Muscle layer of duodenum (tissue), 2 donors: ENCODE measurements around the gene SLMAP.

ENCODE experiments used
- H3K27ac ChIP-seq: one replicate; pipeline ENCODE4 v1.7.0; 2013; ENCODE audit warnings: mild to moderate bottlenecking, low read length
- H3K27me3 ChIP-seq: one replicate; pipeline ENCODE4 v1.7.0; 2013; ENCODE audit warnings: low read depth, mild to moderate bottlenecking, control low read depth, low read length
- H3K36me3 ChIP-seq, 2 donors: one replicate each; pipeline ENCODE4 v1.7.0; 2013; ENCODE audit warnings: low read length in 2 of 2, control low read depth in 1 of 2, mild to moderate bottlenecking in 1 of 2; ENCODE audit not compliant: insufficient read depth in 2 of 2, control insufficient read depth in 1 of 2
- H3K4me1 ChIP-seq, 2 donors: one replicate each; pipeline ENCODE4 v1.7.0; 2013; ENCODE audit warnings: low read length in 2 of 2, mild to moderate bottlenecking in 2 of 2, control low read depth in 1 of 2, moderate library complexity in 1 of 2; ENCODE audit not compliant: insufficient read depth in 2 of 2, control insufficient read depth in 1 of 2
- H3K4me3 ChIP-seq, 2 donors: one replicate each; pipeline ENCODE4 v1.7.0; 2013; ENCODE audit warnings: low read length in 2 of 2, low read depth in 1 of 2, mild to moderate bottlenecking in 1 of 2
- H3K9me3 ChIP-seq, 2 donors: one replicate each; pipeline ENCODE4 v1.7.0; 2013; ENCODE audit warnings: low read length in 2 of 2, control low read depth in 1 of 2, mild to moderate bottlenecking in 1 of 2; ENCODE audit not compliant: control insufficient read depth in 1 of 2
- donor health status: healthy.

SLMAP gene

DNA sequence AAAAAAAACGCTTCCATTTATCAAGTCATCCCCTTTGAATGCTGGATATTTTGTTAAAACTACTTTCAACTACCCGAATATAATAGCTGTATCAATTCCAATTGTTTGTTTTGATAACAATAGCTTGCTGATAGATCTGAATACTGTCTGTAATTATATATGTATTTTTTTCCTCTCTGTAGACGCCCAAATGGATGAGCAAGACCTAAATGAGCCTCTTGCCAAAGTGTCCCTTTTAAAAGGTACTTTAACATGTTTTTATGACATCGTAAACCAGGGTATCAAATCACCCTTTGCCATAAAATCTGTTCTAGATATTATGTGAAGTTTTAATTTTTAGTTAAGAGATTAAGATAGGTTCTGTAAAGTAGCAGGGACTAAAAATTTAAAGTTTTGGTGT lies 140.6 kb downstream of the SLMAP start:
- no peaks in the 10 kb centered on the region for H3K27me3 ChIP-seq
- H3K4me3 ChIP-seq: no peak overlapping the region
- peaks cover 0 to 52% of the 10 kb centered on the region in 2 donors for H3K4me1 ChIP-seq
- peaks cover 13 to 21% of the 10 kb centered on the region in 2 donors for H3K36me3 ChIP-seq
- H3K9me3 ChIP-seq: no peaks in the 10 kb centered on the region
- no peak overlapping the region for H3K27ac ChIP-seq

GRCh38 chr3:57900786-57901185 lies 144.7 kb downstream of the SLMAP start:
- no peak overlapping the region for H3K27ac ChIP-seq
- H3K4me1 ChIP-seq: peaks cover 0 to 57% of the 10 kb centered on the region in 2 donors
- H3K27me3 ChIP-seq: no peaks in the 10 kb centered on the region
- peak overlapping the region in 1 of 2 donors; percentile 19 for H3K4me3 ChIP-seq
- H3K9me3 ChIP-seq: no peaks in the 10 kb centered on the region
- peaks cover 30 to 36% of the 10 kb centered on the region in 2 donors for H3K36me3 ChIP-seq

DNA sequence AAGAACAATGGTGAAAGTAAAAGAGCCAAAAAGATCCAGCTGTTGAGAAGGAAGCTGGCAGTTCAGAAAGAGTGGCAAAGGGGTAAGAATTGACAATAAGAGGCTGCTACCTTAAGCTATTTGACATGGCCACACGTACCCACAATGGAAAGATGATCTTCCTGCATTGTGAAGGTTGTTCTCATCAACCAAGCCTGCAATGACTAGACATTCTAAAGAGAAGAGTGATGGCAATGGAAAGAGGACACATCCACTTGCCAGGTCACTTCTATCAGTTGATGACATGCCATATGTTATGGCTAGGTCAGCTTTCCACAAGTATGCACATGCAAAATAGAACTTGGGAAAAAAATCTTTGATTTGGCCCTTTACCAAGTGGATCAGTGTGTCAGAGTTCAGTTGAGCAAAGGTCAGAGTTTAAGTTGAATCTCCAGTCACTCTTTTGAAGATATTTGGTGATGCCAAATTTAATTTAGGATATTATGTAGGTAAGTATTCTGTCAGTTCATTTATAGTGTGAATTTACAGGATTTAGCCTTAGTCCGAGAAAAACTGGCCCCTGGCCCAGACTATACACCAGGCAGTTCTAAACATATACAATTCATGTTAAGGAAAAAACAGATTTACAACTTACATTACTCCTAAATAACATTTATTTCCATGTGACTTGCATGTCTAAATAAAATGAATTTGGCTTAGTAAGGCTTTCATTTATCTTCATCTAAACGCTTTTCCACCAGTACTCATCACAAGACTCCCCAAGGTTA lies 147.2 kb downstream of the SLMAP start:
- Histone ChIP-seq H3K27ac (no peak overlapping the region), H3K4me1 (peaks cover 0 to 42% of the 10 kb centered on the region in 2 donors), H3K27me3 (no peaks in the 10 kb centered on the region), H3K4me3 (no peak overlapping the region), H3K36me3 (peaks cover 17 to 41% of the 10 kb centered on the region in 2 donors), H3K9me3 (no peaks in the 10 kb centered on the region)

DNA sequence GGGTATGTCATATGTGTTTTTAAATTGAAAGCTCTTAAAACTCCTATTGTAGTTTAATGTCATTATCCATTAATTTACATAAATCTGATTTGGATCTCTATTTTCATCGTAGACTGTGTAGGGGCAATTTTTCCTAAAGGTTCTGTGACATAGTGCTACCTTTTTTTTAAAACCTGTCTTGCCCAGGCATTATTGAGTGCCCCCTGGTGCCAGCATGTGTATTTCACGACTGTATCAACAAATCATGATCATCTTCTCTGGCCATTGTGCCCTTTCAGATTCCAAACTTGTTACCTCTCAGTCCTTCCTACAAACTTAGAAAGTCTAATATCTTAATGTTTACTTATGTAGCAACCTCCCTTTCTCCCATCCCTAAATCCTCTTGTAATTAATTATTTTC lies 154.9 kb downstream of the SLMAP start:
- H3K9me3 ChIP-seq: no peaks in the 10 kb centered on the region
- no peak overlapping the region for H3K27ac ChIP-seq
- H3K4me3 ChIP-seq: no peak overlapping the region
- peaks cover 19 to 51% of the 10 kb centered on the region in 2 donors for H3K36me3 ChIP-seq
- peaks cover 0 to 35% of the 10 kb centered on the region in 2 donors for H3K4me1 ChIP-seq
- no peaks in the 10 kb centered on the region for H3K27me3 ChIP-seq

GRCh38 chr3:57911593-57911992 lies 155.5 kb downstream of the SLMAP start:
- Histone ChIP-seq H3K4me1 (peaks cover 0 to 35% of the 10 kb centered on the region in 2 donors), H3K4me3 (no peak overlapping the region), H3K27me3 (no peaks in the 10 kb centered on the region), H3K36me3 (peaks cover 24 to 54% of the 10 kb centered on the region in 2 donors), H3K9me3 (no peaks in the 10 kb centered on the region), H3K27ac (no peak overlapping the region)

GRCh38 chr3:57917601-57918000 lies 161.5 kb downstream of the SLMAP start:
- peaks cover 41 to 55% of the 10 kb centered on the region in 2 donors for H3K36me3 ChIP-seq

GRCh38 chr3:57918123-57918837 lies 162.2 kb downstream of the SLMAP start:
- Histone ChIP-seq H3K4me1 (peaks cover 0 to 17% of the 10 kb centered on the region in 2 donors), H3K9me3 (no peaks in the 10 kb centered on the region), H3K36me3 (peaks cover 40 to 60% of the 10 kb centered on the region in 2 donors), H3K27me3 (no peaks in the 10 kb centered on the region), H3K27ac (no peak overlapping the region), H3K4me3 (no peak overlapping the region)

More at GRCh38 chr3:57917601-57918000, 161.5 kb downstream of the SLMAP start:
- H3K4me1 ChIP-seq: peaks cover 0 to 21% of the 10 kb centered on the region in 2 donors
- H3K27me3 ChIP-seq: no peaks in the 10 kb centered on the region
- H3K27ac ChIP-seq: no peak overlapping the region
- no peaks in the 10 kb centered on the region for H3K9me3 ChIP-seq
- no peak overlapping the region for H3K4me3 ChIP-seq

- no peak overlapping the region for H3K27ac ChIP-seq
- peaks cover 0 to 15% of the 10 kb centered on the region in 2 donors for H3K4me1 ChIP-seq
- H3K4me3 ChIP-seq: no peak overlapping the region
- no peaks in the 10 kb centered on the region for H3K9me3 ChIP-seq
- H3K36me3 ChIP-seq: peaks cover 34 to 57% of the 10 kb centered on the region in 2 donors
- H3K27me3 ChIP-seq: no peaks in the 10 kb centered on the region
Observed at GRCh38 chr3:57919987-57920386, 163.9 kb downstream of the SLMAP start.

- H3K9me3 ChIP-seq: no peaks in the 10 kb centered on the region
- no peak overlapping the region for H3K4me3 ChIP-seq
- H3K36me3 ChIP-seq: peaks cover 19 to 45% of the 10 kb centered on the region in 2 donors
- H3K27me3 ChIP-seq: no peaks in the 10 kb centered on the region
- H3K27ac ChIP-seq: no peak overlapping the region
- H3K4me1 ChIP-seq: peaks cover 0 to 8% of the 10 kb centered on the region in 2 donors
Observed at GRCh38 chr3:57923101-57923500, 167.0 kb downstream of the SLMAP start.

GRCh38 chr3:57923752-57924151 lies 167.6 kb downstream of the SLMAP start:
- H3K4me1 ChIP-seq: peaks cover 0 to 11% of the 10 kb centered on the region in 2 donors
- H3K36me3 ChIP-seq: peaks cover 16 to 45% of the 10 kb centered on the region in 2 donors
- H3K4me3 ChIP-seq: no peak overlapping the region
- H3K27me3 ChIP-seq: no peaks in the 10 kb centered on the region
- no peaks in the 10 kb centered on the region for H3K9me3 ChIP-seq
- H3K27ac ChIP-seq: no peak overlapping the region

DNA sequence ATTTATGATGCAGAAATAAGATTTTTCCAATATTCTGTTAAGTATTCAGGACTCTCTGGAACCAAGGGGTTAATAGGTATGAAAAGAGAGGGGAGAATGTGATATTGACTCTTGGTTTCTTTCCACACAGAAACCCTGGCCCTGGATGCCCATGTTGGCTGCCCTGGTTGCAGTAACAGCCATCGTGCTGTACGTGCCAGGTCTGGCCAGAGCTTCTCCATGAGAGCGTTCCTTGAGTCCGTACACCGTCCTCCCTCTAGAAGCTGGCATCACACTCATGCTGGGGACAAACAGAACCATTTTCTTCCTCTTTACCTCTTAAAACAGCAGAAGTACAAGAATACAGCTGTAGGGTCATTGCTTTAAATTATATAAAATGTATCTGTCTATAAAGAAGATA lies 171.1 kb downstream of the SLMAP start:
- Histone ChIP-seq H3K9me3 (no peaks in the 10 kb centered on the region), H3K4me3 (no peak overlapping the region), H3K27me3 (no peaks in the 10 kb centered on the region), H3K27ac (no peak overlapping the region), H3K36me3 (peaks cover 8 to 58% of the 10 kb centered on the region in 2 donors), H3K4me1 (peaks cover 0 to 11% of the 10 kb centered on the region in 2 donors)
